Upper lobe of right lung (tissue), 1 donor: ENCODE data around the gene APCDD1L. TPM values are rescaled to one million over a fixed set of nuclear protein-coding genes. Genes with fewer than 3 reads are reported as not detected.
"Not testable (repeated sequence)": the region's sequence is repeated elsewhere in the genome, so short reads cannot be mapped to it uniquely, and the experiment has no call there.

Experiments
- ATAC-seq: fragments of 200-7000 bp; cut with Tn5 transposase; one replicate; pipeline ENCODE4 v1.9.1; 2020; ENCODE audit warnings: mild to moderate bottlenecking, moderate library complexity
- DNase-seq: peaks from one replicate; pipeline ENCODE4 v3.0.0-alpha.2; 2020
- H3K27ac ChIP-seq: fragments of 200-600 bp; one replicate; pipeline ENCODE4 v1.8.0; 2022
- H3K27me3 ChIP-seq: fragments of 200-600 bp; one replicate; pipeline ENCODE4 v1.8.0; 2022; ENCODE audit warnings: mild to moderate bottlenecking
- H3K36me3 ChIP-seq: fragments of 200-600 bp; one replicate; pipeline ENCODE4 v1.8.0; 2022
- H3K4me1 ChIP-seq: fragments of 200-600 bp; one replicate; pipeline ENCODE4 v1.8.0; 2022
- H3K4me3 ChIP-seq: fragments of 200-600 bp; one replicate; pipeline ENCODE4 v1.8.0; 2022; ENCODE audit warnings: mild to moderate bottlenecking
- H3K9me3 ChIP-seq: fragments of 200-600 bp; one replicate; pipeline ENCODE4 v1.8.0; 2022
- intact Hi-C: fragments of 100-400 bp; cut with DNase I; formaldehyde crosslinking; loops from one replicate; pipeline ENCODE4 v1.11.0; 2022
- total RNA-seq: library from RNA; stranded (reverse); fragmentation: NEBNext Ultra II Directional; extraction: Animal tissue kit (Norgen Biotek cat#: 25700); gene quantifications from one replicate; pipeline ENCODE4 v1.2.1, GENCODE V29; 2021
- TF ChIP-seq, protein P1 (sequence below): fragments of 200-600 bp; IDR thresholded peaks from one replicate; pipeline ENCODE4 v1.8.0; 2022; ENCODE audit warnings: antibody characterized with exemption
- donor health status: DM: no; HTN: yes; CAD: no; lungs with severe emphysema.

Gene APCDD1L
- total RNA-seq, 1 donor from 2014 or later = not detected

DNA sequence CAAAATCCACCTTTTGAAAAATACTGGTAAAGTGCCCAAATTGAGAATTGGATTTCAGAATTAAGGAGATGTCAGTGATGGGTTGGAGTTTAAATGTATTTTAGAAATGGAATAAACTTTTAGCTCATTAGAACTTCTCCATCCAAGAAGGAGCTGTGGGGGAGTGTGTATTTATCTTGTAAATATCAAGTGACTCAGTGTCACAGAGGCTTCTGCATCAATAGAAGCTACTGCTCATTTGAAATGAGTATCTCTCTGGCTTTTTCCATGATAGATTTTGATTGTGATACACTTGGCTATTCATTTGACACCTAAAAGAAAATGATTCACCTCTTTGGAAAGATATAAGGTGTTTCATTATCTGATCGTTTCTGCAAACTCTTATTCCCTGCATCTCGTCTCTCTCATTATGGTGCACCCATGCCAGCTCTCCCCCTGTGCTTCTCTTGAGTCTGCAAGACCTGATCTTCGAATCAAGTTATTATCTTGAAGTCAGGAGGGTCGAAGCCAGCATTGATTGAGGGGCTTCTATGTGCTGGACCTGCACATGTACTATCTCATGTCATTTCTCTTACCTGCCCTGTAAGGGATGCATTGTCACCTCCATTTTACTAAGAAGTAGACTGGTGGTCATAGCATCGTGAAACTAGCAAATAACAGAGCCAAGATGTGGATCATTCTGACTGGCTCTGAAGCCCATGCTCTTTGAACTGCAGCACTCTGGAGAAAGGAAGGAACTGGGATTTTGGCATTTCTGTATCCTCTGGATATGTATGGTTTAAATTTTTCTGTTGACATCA is 96.0 kb downstream of the APCDD1L start:
- Histone ChIP-seq H3K4me1 (peaks cover 19% of the 10 kb centered on the region), H3K27ac (no peak overlapping the region), H3K36me3 (peaks cover 30% of the 10 kb centered on the region), H3K27me3 (no peaks in the 10 kb centered on the region), H3K9me3 (no peaks in the 10 kb centered on the region), H3K4me3 (no peak overlapping the region)
- no peak for DNase-seq
- intact Hi-C loops = no loop called here
- TF ChIP-seq, protein P1, sequence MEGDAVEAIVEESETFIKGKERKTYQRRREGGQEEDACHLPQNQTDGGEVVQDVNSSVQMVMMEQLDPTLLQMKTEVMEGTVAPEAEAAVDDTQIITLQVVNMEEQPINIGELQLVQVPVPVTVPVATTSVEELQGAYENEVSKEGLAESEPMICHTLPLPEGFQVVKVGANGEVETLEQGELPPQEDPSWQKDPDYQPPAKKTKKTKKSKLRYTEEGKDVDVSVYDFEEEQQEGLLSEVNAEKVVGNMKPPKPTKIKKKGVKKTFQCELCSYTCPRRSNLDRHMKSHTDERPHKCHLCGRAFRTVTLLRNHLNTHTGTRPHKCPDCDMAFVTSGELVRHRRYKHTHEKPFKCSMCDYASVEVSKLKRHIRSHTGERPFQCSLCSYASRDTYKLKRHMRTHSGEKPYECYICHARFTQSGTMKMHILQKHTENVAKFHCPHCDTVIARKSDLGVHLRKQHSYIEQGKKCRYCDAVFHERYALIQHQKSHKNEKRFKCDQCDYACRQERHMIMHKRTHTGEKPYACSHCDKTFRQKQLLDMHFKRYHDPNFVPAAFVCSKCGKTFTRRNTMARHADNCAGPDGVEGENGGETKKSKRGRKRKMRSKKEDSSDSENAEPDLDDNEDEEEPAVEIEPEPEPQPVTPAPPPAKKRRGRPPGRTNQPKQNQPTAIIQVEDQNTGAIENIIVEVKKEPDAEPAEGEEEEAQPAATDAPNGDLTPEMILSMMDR = no peak
- ATAC-seq = no peak

DNA sequence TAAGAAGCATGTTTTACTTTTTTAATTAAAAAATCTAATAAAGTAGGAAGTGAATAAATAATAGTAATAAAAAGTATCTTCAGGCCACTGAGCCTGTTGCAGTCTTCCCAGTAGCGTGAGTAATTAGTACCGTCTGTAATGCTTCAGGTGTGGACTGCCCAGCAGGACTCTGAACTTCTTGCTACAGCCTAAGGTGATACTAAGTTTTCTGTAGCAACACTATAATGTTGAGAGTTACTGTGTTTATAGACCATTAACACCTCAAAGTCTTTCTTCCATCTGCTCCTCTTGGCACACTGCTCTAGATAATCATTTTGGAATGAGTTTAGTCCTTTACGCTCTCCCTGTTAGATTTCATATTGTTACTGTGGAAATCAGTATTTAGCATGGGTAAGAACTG is 97.8 kb downstream of the APCDD1L start:
- TF ChIP-seq, protein P1 = no peak
- Histone ChIP-seq H3K4me1 (peaks cover 19% of the 10 kb centered on the region), H3K27me3 (no peaks in the 10 kb centered on the region), H3K4me3 (no peak overlapping the region), H3K36me3 (peaks cover 19% of the 10 kb centered on the region), H3K9me3 (no peaks in the 10 kb centered on the region), H3K27ac (no peak overlapping the region)
- DNase-seq (no peak), ATAC-seq (no peak)
- intact Hi-C loops = no loop called here

DNA sequence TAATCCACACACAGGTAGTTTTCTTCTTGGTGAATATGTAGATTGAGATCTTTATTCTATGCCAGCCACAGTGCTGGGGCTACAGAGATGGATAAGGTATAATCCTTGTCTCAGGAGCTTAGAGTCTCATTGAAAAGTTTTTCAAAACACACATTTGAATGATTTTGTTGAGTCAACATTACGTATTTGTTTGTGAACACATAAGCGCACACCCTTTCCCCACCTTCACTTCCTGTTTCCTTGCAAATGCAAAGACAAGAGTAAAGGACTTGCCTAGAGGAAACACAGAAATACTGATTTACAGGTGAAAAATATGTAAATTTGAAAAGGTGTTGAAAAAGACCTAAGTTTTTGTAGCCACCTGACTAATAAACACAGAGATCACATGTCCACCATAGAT is 98.4 kb downstream of the APCDD1L start:
- intact Hi-C loops = no loop called here
- Histone ChIP-seq H3K9me3 (no peaks in the 10 kb centered on the region), H3K4me3 (no peak overlapping the region), H3K27ac (no peak overlapping the region), H3K27me3 (no peaks in the 10 kb centered on the region), H3K4me1 (peaks cover 19% of the 10 kb centered on the region), H3K36me3 (peaks cover 17% of the 10 kb centered on the region)
- ATAC-seq (no peak), DNase-seq (no peak)
- TF ChIP-seq, protein P1 = no peak

DNA sequence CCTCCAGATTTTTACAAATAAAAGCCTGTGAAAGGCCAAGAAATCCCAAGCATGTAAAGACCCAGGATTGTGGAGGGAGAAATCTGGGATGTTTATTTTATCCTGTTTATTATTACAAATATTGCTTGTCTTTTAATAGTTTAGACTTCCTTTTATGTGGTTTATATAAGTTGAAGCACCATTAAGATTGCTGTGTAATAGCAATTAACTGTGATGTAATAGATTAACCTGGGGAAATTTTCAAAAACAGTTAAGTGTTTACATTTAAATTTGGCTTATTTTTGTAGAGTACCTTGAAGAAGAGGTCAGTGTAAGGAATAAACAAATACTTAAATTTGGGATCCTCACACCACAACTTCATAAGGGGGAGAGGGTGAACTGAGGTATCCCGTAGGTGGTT is 99.1 kb downstream of the APCDD1L start:
- Histone ChIP-seq H3K9me3 (no peaks in the 10 kb centered on the region), H3K36me3 (peaks cover 14% of the 10 kb centered on the region), H3K4me3 (no peak overlapping the region), H3K27ac (no peak overlapping the region), H3K4me1 (peaks cover 19% of the 10 kb centered on the region), H3K27me3 (no peaks in the 10 kb centered on the region)
- no peak for ATAC-seq
- intact Hi-C loops = no loop called here
- TF ChIP-seq, protein P1 = no peak
- no peak for DNase-seq

DNA sequence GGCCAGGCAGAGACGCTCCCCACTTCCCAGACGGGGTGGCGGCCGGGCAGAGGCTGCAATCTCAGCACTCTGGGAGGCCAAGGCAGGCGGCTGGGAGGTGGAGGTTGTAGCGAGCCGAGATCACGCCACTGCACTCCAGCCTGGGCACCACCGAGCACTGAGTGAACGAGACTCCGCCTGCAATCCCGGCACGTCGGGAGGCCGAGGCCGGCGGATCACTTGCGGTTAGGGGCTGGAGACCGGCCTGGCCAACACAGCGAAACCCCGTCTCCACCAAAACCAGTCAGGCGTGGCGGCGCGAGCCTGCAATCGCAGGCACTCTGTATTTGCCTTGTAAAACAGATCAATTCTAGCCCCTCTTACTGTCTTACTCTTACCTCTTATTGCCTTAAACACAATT is 100.4 kb downstream of the APCDD1L start:
- H3K27me3 ChIP-seq, H3K9me3 ChIP-seq, DNase-seq, H3K4me3 ChIP-seq, intact Hi-C loops, H3K27ac ChIP-seq, ATAC-seq: not testable (repeated sequence)
- Histone ChIP-seq H3K4me1 (peaks cover 19% of the 10 kb centered on the region), H3K36me3 (peaks cover 14% of the 10 kb centered on the region)

DNA sequence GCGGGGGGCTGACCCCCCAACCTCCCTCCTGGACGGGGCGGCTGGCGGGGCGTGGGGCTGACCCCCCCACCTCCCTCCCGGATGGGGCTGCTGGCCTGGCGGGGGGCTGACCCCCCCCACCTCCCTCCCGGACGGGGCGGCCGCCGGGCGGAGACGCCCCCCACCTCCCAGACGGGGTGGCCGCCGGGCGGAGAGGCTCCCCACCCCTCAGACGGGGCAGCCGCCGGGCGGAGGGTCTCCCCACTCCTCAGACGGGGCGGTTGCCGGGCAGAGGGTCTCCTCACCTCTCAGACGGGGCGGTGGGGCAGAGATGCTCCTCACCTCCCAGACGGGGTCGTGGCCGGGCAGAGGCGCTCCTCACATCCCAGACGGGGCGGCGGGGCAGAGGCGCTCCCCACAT is 101.0 kb downstream of the APCDD1L start:
- H3K36me3 ChIP-seq, ATAC-seq, DNase-seq, H3K4me3 ChIP-seq, H3K27me3 ChIP-seq, H3K9me3 ChIP-seq, H3K27ac ChIP-seq, intact Hi-C loops: not testable (repeated sequence)
- H3K4me1 ChIP-seq = peaks cover 24% of the 10 kb centered on the region

Other genes with a start within 250 kb of the APCDD1L start
- 24.2 TPM for gene RAB22A, start 205.7 kb downstream of the APCDD1L start, total RNA-seq
- 47.8 TPM for gene VAPB, start 126.2 kb downstream of the APCDD1L start, total RNA-seq
- 57.0 TPM for gene STX16, start 135.9 kb upstream of the APCDD1L start, total RNA-seq
- 41.6 TPM for gene NPEPL1, start 177.4 kb upstream of the APCDD1L start, total RNA-seq